HL-60 (cell line): ENCODE data around the gene HNRNPH1.

Experiments
- DNase-seq, 2 experiments: peaks; one replicate each; pipeline ENCODE4 v3.0.0-alpha.2; 2010 to 2020; ENCODE audit warnings: low read depth in 1 of 2, low spot score in 1 of 2
- H3K27ac ChIP-seq: fragments of 250-450 bp; sonication (Bioruptor Pico); replicated peaks from 2 replicates; pipeline ENCODE4 v1.5.1; 2020; ENCODE audit warnings: mild to moderate bottlenecking, moderate library complexity
- H3K27me3 ChIP-seq: fragments of 250-450 bp; sonication (Bioruptor Pico); 2 replicates; pipeline ENCODE4 v1.5.1; 2021; ENCODE audit warnings: mild to moderate bottlenecking, moderate library complexity; ENCODE audit not compliant: insufficient read depth, poor library complexity, severe bottlenecking
- H3K4me3 ChIP-seq: replicated peaks from 2 replicates; pipeline ENCODE4 v1.5.1; 2011; ENCODE audit warnings: mild to moderate bottlenecking, control low read depth, low read length; ENCODE audit not compliant: insufficient read depth
- CTCF ChIP-seq: IDR thresholded peaks from one replicate; pipeline ENCODE4 v1.5.1; 2011; ENCODE audit warnings: low read length, control low read depth, inconsistent platforms; ENCODE audit not compliant: insufficient read depth
- GABPA ChIP-seq: IDR thresholded peaks from 2 replicates; pipeline ENCODE4 v1.6.1; 2012; ENCODE audit warnings: low read depth
- POLR2AphosphoS5 ChIP-seq: IDR thresholded peaks from 2 replicates; pipeline ENCODE4 v1.6.1; 2012; ENCODE audit warnings: low read depth
- REST ChIP-seq: IDR thresholded peaks from 2 replicates; pipeline ENCODE4 v1.6.1; 2012; ENCODE audit warnings: low read depth; ENCODE audit not compliant: insufficient replicate concordance
- SPI1 ChIP-seq: IDR thresholded peaks from 2 replicates; pipeline ENCODE4 v1.6.1; 2012; ENCODE audit warnings: low read depth, mild to moderate bottlenecking, borderline replicate concordance

The HNRNPH1 gene

GRCh38 chr5:179613460-179614071 is 9.9 kb downstream of the HNRNPH1 start:
- no peak for TF ChIP-seq CTCF
- peak; percentile 69 for TF ChIP-seq POLR2AphosphoS5
- no peak for TF ChIP-seq GABPA
- Histone ChIP-seq H3K27ac (no peak overlapping the region), H3K27me3 (no peaks in the 10 kb centered on the region), H3K4me3 (no peak overlapping the region)
- DNase-seq = peak in 1 of 2 experiments; percentile 29

- TF ChIP-seq REST (no peak), POLR2AphosphoS5 (peak; percentile 32)
- H3K27ac ChIP-seq = no peak overlapping the region
- DNase-seq = peak; percentile 17 to 19
These were observed 10.7 kb downstream of the HNRNPH1 start for GRCh38 chr5:179612577-179613459.

GRCh38 chr5:179610903-179611265 is 12.6 kb downstream of the HNRNPH1 start:
- TF ChIP-seq GABPA = no peak
- no peak for TF ChIP-seq SPI1
- TF ChIP-seq POLR2AphosphoS5 = no peak
- no peak for TF ChIP-seq CTCF
- no peak for TF ChIP-seq REST
- no peak for DNase-seq
- Histone ChIP-seq H3K27me3 (no peaks in the 10 kb centered on the region), H3K27ac (no peak overlapping the region), H3K4me3 (no peak overlapping the region)

More at GRCh38 chr5:179612577-179613459, 10.7 kb downstream of the HNRNPH1 start:
- Histone ChIP-seq H3K4me3 (no peak overlapping the region), H3K27me3 (no peaks in the 10 kb centered on the region)

- Histone ChIP-seq H3K27ac (no peak overlapping the region), H3K27me3 (no peaks in the 10 kb centered on the region), H3K4me3 (no peak overlapping the region)
- peak in 1 of 2 experiments; percentile 12 for DNase-seq
- TF ChIP-seq CTCF (no peak), POLR2AphosphoS5 (peak; percentile 39; the same call in 1 of the 2 replicates)
These were observed 13.2 kb downstream of the HNRNPH1 start for GRCh38 chr5:179610109-179610902.
